Activated B cell treated with CpG ODN at 0.5 μM for 24 hours (primary cell): ENCODE data around the gene DLGAP1. TPM values are rescaled to one million over a fixed set of nuclear protein-coding genes. Genes with fewer than 3 reads are reported as not detected.

ENCODE experiments used
- ATAC-seq: fragments of 200-7000 bp; cut with Tn5 transposase; one replicate; pipeline ENCODE4 v1.10.0; 2021; ENCODE audit warnings: low read depth, mild to moderate bottlenecking, moderate library complexity
- CTCF ChIA-PET: fragments of 350-600 bp; sonication (Branson Sonifier 250); formaldehyde crosslinking; loops from one replicate; lab custom pipeline; 2021; ENCODE audit warnings: antibody characterized with exemption; lab: Charles Lee
- POLR2A ChIA-PET: fragments of 350-600 bp; sonication (Branson Sonifier 250); formaldehyde crosslinking; loops from one replicate; lab custom pipeline; 2021; ENCODE audit warnings: antibody characterized with exemption; lab: Charles Lee
- DNase-seq: peaks from one replicate; pipeline ENCODE4 v3.0.0; 2022
- H3K27ac Mint-ChIP-seq: one replicate; pipeline ENCODE4 v1.8.0; 2020; ENCODE audit warnings: mixed read lengths
- H3K27me3 Mint-ChIP-seq: one replicate; pipeline ENCODE4 v1.8.0; 2021; ENCODE audit warnings: mixed read lengths
- H3K36me3 Mint-ChIP-seq: one replicate; pipeline ENCODE4 v1.8.0; 2021; ENCODE audit warnings: low read depth, mixed read lengths
- H3K4me1 Mint-ChIP-seq: one replicate; pipeline ENCODE4 v1.8.0; 2021; ENCODE audit warnings: mixed read lengths
- H3K4me3 Mint-ChIP-seq: one replicate; pipeline ENCODE4 v1.8.0; 2020; ENCODE audit warnings: mild to moderate bottlenecking, mixed read lengths
- H3K9me3 Mint-ChIP-seq: one replicate; pipeline ENCODE4 v1.8.0; 2020; ENCODE audit warnings: mixed read lengths
- CTCF ChIP-seq: fragments of 200-600 bp; IDR thresholded peaks from one replicate; pipeline ENCODE4 v1.8.0; 2022; ENCODE audit warnings: antibody characterized with exemption, mild to moderate bottlenecking
- intact Hi-C: fragments of 100-400 bp; cut with micrococcal nuclease; formaldehyde crosslinking; loops from one replicate; pipeline ENCODE4 v1.15.1; 2024
- total RNA-seq: library from RNA; stranded (reverse); gene quantifications from 2 replicates; pipeline ENCODE4 v1.2.3, GENCODE V29; 2022

The DLGAP1 gene
- total RNA-seq, 1 donor from 2014 or later = 0.18 TPM

- H3K36me3 Mint-ChIP-seq = no peaks in the 10 kb centered on the region
Observed at GRCh38 chr18:3874581-3874980, 580.5 kb downstream of the DLGAP1 start.

GRCh38 chr18:3874125-3874524, 581.0 kb downstream of the DLGAP1 start:
- intact Hi-C loops = no loop called here
- H3K4me3 Mint-ChIP-seq = no peak overlapping the region
- no peak overlapping the region for H3K27ac Mint-ChIP-seq
- no peak for TF ChIP-seq CTCF
- H3K27me3 Mint-ChIP-seq = peaks cover 9% of the 10 kb centered on the region
- ChIA-PET CTCF (no interaction called here), POLR2A (no interaction called here)
- no peaks in the 10 kb centered on the region for H3K4me1 Mint-ChIP-seq
- ATAC-seq = no peak
- H3K36me3 Mint-ChIP-seq = no peaks in the 10 kb centered on the region
- DNase-seq = no peak
- H3K9me3 Mint-ChIP-seq = no peaks in the 10 kb centered on the region

More at GRCh38 chr18:3874581-3874980, 580.5 kb downstream of the DLGAP1 start:
- H3K9me3 Mint-ChIP-seq = no peaks in the 10 kb centered on the region
- peaks cover 9% of the 10 kb centered on the region for H3K27me3 Mint-ChIP-seq
- TF ChIP-seq CTCF = no peak
- ATAC-seq (no peak), DNase-seq (no peak)
- H3K4me3 Mint-ChIP-seq = no peak overlapping the region
- no peak overlapping the region for H3K27ac Mint-ChIP-seq
- ChIA-PET CTCF (no interaction called here), POLR2A (no interaction called here)
- no peaks in the 10 kb centered on the region for H3K4me1 Mint-ChIP-seq
- intact Hi-C loops = no loop called here

- intact Hi-C loops = no loop called here
- ChIA-PET CTCF (no interaction called here), POLR2A (no interaction called here)
- no peak for TF ChIP-seq CTCF
- Mint-ChIP-seq H3K27ac (no peak overlapping the region), H3K36me3 (no peaks in the 10 kb centered on the region), H3K27me3 (peaks cover 9% of the 10 kb centered on the region), H3K9me3 (no peaks in the 10 kb centered on the region), H3K4me1 (no peaks in the 10 kb centered on the region), H3K4me3 (no peak overlapping the region)
- DNase-seq = no peak
- ATAC-seq = no peak
Observed at GRCh38 chr18:3873698-3874097, 581.4 kb downstream of the DLGAP1 start.

GRCh38 chr18:3873211-3873610, 581.9 kb downstream of the DLGAP1 start:
- POLR2A ChIA-PET = no interaction called here
- Mint-ChIP-seq H3K4me1 (no peaks in the 10 kb centered on the region), H3K27me3 (peaks cover 8% of the 10 kb centered on the region), H3K9me3 (no peaks in the 10 kb centered on the region), H3K27ac (no peak overlapping the region), H3K36me3 (no peaks in the 10 kb centered on the region), H3K4me3 (no peak overlapping the region)
- intact Hi-C loops = no loop called here
- no peak for ATAC-seq
- CTCF ChIA-PET = no interaction called here
- no peak for DNase-seq
- no peak for TF ChIP-seq CTCF

- POLR2A ChIA-PET = no interaction called here
- CTCF ChIA-PET = no interaction called here
- Mint-ChIP-seq H3K9me3 (no peaks in the 10 kb centered on the region), H3K4me1 (no peaks in the 10 kb centered on the region), H3K27ac (no peak overlapping the region), H3K4me3 (no peak overlapping the region), H3K27me3 (peaks cover 6% of the 10 kb centered on the region), H3K36me3 (no peaks in the 10 kb centered on the region)
- ATAC-seq (no peak), DNase-seq (no peak)
- TF ChIP-seq CTCF = no peak
- intact Hi-C loops = no loop called here
Observed at GRCh38 chr18:3872641-3873040, 582.5 kb downstream of the DLGAP1 start.
